Small intestine (tissue), 7 donors: ENCODE measurements around the gene ANKFY1. TPM values are rescaled to one million over a fixed set of nuclear protein-coding genes. Genes with fewer than 3 reads are reported as not detected.

Source experiments
- DNase-seq, 2 donors: peaks; one replicate each; pipeline versions ENCODE4 v3.0.0 to v3.0.0-alpha.2; 2013
- FAIRE-seq: peaks from 2 replicates; lab custom pipeline; 2012; peaks lifted over from hg19 to GRCh38; lab: Jason Lieb, UNC
- H3K27ac ChIP-seq, 3 donors: one replicate each; pipeline ENCODE4 v1.5.1; 2013; ENCODE audit warnings: low read length in 2 of 3, mild to moderate bottlenecking in 2 of 3, control low read depth in 1 of 3, inconsistent platforms in 1 of 3, low read depth in 1 of 3, moderate library complexity in 1 of 3
- H3K27me3 ChIP-seq, 3 donors: one replicate each; pipeline ENCODE4 v1.6.1; 2013; ENCODE audit warnings: low read length in 3 of 3, inconsistent platforms in 1 of 3; ENCODE audit not compliant: control insufficient read depth in 3 of 3, insufficient read depth in 3 of 3
- H3K36me3 ChIP-seq, 3 donors: one replicate each; pipeline ENCODE4 v1.6.1; 2013; ENCODE audit warnings: low read length in 3 of 3, inconsistent platforms in 1 of 3, low read depth in 1 of 3, mild to moderate bottlenecking in 1 of 3, moderate library complexity in 1 of 3; ENCODE audit not compliant: control insufficient read depth in 3 of 3, insufficient read depth in 2 of 3
- H3K4me1 ChIP-seq, 3 donors: one replicate each; pipeline ENCODE4 v1.6.1; 2013; ENCODE audit warnings: low read length in 2 of 3, inconsistent platforms in 1 of 3, low read depth in 1 of 3, mild to moderate bottlenecking in 1 of 3, moderate library complexity in 1 of 3; ENCODE audit not compliant: control insufficient read depth in 3 of 3, insufficient read depth in 2 of 3
- H3K4me3 ChIP-seq, 3 donors: one replicate each; pipeline ENCODE4 v1.5.1; 2013; ENCODE audit warnings: low read length in 3 of 3, control low read depth in 1 of 3, inconsistent platforms in 1 of 3, low read depth in 1 of 3, mild to moderate bottlenecking in 1 of 3, moderate library complexity in 1 of 3
- H3K9me3 ChIP-seq, 2 donors: one replicate each; pipeline ENCODE4 v1.6.1; 2013; ENCODE audit warnings: low read depth in 1 of 2, low read length in 1 of 2; ENCODE audit not compliant: control insufficient read depth in 2 of 2, insufficient read depth in 1 of 2
- WGBS, 3 donors: extraction: QIAGEN DNeasy Blood & Tissue Kit; methylation state at CpG; one replicate each; pipeline ENCODE4 v1.1.7; 2013; 5-methylcytosine and 5-hydroxymethylcytosine counted together
- polyA plus RNA-seq, 4 donors: library from polyadenylated mRNA; stranded (reverse) in 3 of 4; unstranded in 1 of 4; fragments of 200-250 nt in 3 of 4; fragments of 120-200 nt in 1 of 4; gene quantifications; one replicate each; pipeline versions ENCODE4 v1.2.1 to v1.2.3, GENCODE V29; 2013
- donor health status: healthy with polysubstance abuse.
- donor health status: control.
- donor health status: control.
- donor health status: Bipolar disorder and iron deficiency.
- donor health status: healthy.

Gene ANKFY1
- polyA plus RNA-seq, 4 donors: 5.7 to 32.8 (median 11.7) TPM

- peaks cover 0 to 31% (median 3%) of the 10 kb centered on the region in 3 donors for H3K4me1 ChIP-seq
- H3K36me3 ChIP-seq: peaks cover 0 to 15% (median 2%) of the 10 kb centered on the region in 3 donors
- H3K9me3 ChIP-seq: no peaks in the 10 kb centered on the region
- H3K27ac ChIP-seq: no peak overlapping the region
- 49 to 55% (median 53%) methylated on average over 4 of the region's 4 CpGs for WGBS, 3 donors
- no peak for FAIRE-seq
- no peak overlapping the region for H3K4me3 ChIP-seq
- peak; percentile 26 to 38 for DNase-seq
- no peaks in the 10 kb centered on the region for H3K27me3 ChIP-seq
Observed at GRCh38 chr17:4249452-4250029, 14.2 kb downstream of the ANKFY1 start.

- Histone ChIP-seq H3K36me3 (peaks cover 0 to 15% (median 2%) of the 10 kb centered on the region in 3 donors), H3K4me1 (peaks cover 0 to 37% (median 3%) of the 10 kb centered on the region in 3 donors), H3K27ac (peak overlapping the region in 2 of 3 donors; percentile 84 to 92), H3K9me3 (no peaks in the 10 kb centered on the region), H3K27me3 (no peaks in the 10 kb centered on the region), H3K4me3 (no peak overlapping the region)
- WGBS, 3 donors: 71 to 89% (median 84%) methylated on average over 7 of the region's 7 CpGs
- no peak for FAIRE-seq
- no peak for DNase-seq
Observed at GRCh38 chr17:4248504-4249277, 15.1 kb downstream of the ANKFY1 start.

- Histone ChIP-seq H3K4me3 (no peak overlapping the region), H3K27me3 (no peaks in the 10 kb centered on the region), H3K4me1 (peaks cover 0 to 42% (median 3%) of the 10 kb centered on the region in 3 donors), H3K27ac (peak overlapping the region; percentile 61 to 92 (median 84)), H3K9me3 (no peaks in the 10 kb centered on the region), H3K36me3 (peaks cover 0 to 15% (median 0%) of the 10 kb centered on the region in 3 donors)
- no peak for FAIRE-seq
- peak; percentile 86 to 89 for DNase-seq
- WGBS, 3 donors: 20 to 64% (median 36%) methylated on average over 11 of the region's 11 CpGs
Observed at GRCh38 chr17:4247971-4248388, 15.8 kb downstream of the ANKFY1 start.

- WGBS, 3 donors: 21 to 67% (median 51%) methylated on average over 5 of the region's 5 CpGs
- no peaks in the 10 kb centered on the region for H3K27me3 ChIP-seq
- no peak overlapping the region for H3K4me3 ChIP-seq
- H3K27ac ChIP-seq: peak overlapping the region; percentile 61 to 92 (median 84)
- H3K36me3 ChIP-seq: peaks cover 0 to 16% (median 0%) of the 10 kb centered on the region in 3 donors
- no peak for FAIRE-seq
- no peaks in the 10 kb centered on the region for H3K9me3 ChIP-seq
- peak in 1 of 2 donors; percentile 76 for DNase-seq
- H3K4me1 ChIP-seq: peaks cover 0 to 42% (median 3%) of the 10 kb centered on the region in 3 donors
Observed at GRCh38 chr17:4247361-4247970, 16.3 kb downstream of the ANKFY1 start.

- Histone ChIP-seq H3K9me3 (no peaks in the 10 kb centered on the region), H3K36me3 (peaks cover 0 to 21% (median 0%) of the 10 kb centered on the region in 3 donors), H3K27ac (peak overlapping the region in 1 of 3 donors; percentile 92), H3K4me1 (peaks cover 0 to 42% (median 7%) of the 10 kb centered on the region in 3 donors), H3K4me3 (no peak overlapping the region), H3K27me3 (no peaks in the 10 kb centered on the region)
- DNase-seq (no peak), FAIRE-seq (no peak)
- WGBS, 3 donors: 83 to 95% (median 92%) methylated on average over 5 of the region's 5 CpGs
Observed at GRCh38 chr17:4246674-4247073, 17.1 kb downstream of the ANKFY1 start.

- WGBS, 3 donors: 13 to 76% (median 41%) methylated on average over 11 of the region's 11 CpGs
- DNase-seq (peak; percentile 86 to 98), FAIRE-seq (no peak)
- Histone ChIP-seq H3K27me3 (no peaks in the 10 kb centered on the region), H3K4me3 (no peak overlapping the region), H3K27ac (peak overlapping the region in 1 of 3 donors; percentile 38), H3K36me3 (peaks cover 0 to 41% (median 5%) of the 10 kb centered on the region in 3 donors), H3K9me3 (no peaks in the 10 kb centered on the region), H3K4me1 (peaks cover 0 to 15% (median 3%) of the 10 kb centered on the region in 3 donors)
Observed at GRCh38 chr17:4241535-4241934, 22.2 kb downstream of the ANKFY1 start.

- Histone ChIP-seq H3K27ac (no peak overlapping the region), H3K4me3 (no peak overlapping the region), H3K9me3 (no peaks in the 10 kb centered on the region), H3K27me3 (no peaks in the 10 kb centered on the region), H3K4me1 (no peaks in the 10 kb centered on the region), H3K36me3 (peaks cover 0 to 46% (median 12%) of the 10 kb centered on the region in 3 donors)
- no peak for DNase-seq
- FAIRE-seq: no peak
- WGBS, 3 donors: 50 to 72% (median 61%) methylated on average over 3 of the region's 3 CpGs
Observed at GRCh38 chr17:4236456-4236855, 27.3 kb downstream of the ANKFY1 start.
